Fibroblast of skin of left biceps (primary cell): ENCODE data around the gene TFB2M.
"Not testable (repeated sequence)": the region's sequence is repeated elsewhere in the genome, so short reads cannot be mapped to it uniquely, and the experiment has no call there.

ENCODE experiments used
- DNase-seq, 2 experiments: peaks; one replicate each; pipeline ENCODE4 v3.0.0-alpha.2; 2013; ENCODE audit warnings: low read depth in 2 of 2

The TFB2M gene

GRCh38 chr1:246566128-246566812 is at the start of gene TFB2M, which contains the start of gene CNST:
Gene TFB2M, minus strand, starts transcription at chr1:246566261. Its CDS starts 123 bp downstream, at chr1:246566138.
Gene CNST, plus strand, starts transcription at chr1:246566456. Its CDS starts 25,107 bp downstream, at chr1:246591563.
- peak; percentile 97 to 98 for DNase-seq

- DNase-seq, result no peak
Measured at GRCh38 chr1:246613096-246613758, 47.2 kb upstream of the TFB2M start.

- no peak for DNase-seq
Measured at GRCh38 chr1:246609632-246610031, 43.6 kb upstream of the TFB2M start.

GRCh38 chr1:246608616-246609376 is 42.7 kb upstream of the TFB2M start:
- DNase-seq, result no peak

GRCh38 chr1:246607462-246607861 is 41.4 kb upstream of the TFB2M start:
- no peak for DNase-seq

GRCh38 chr1:246605231-246605630 is 39.2 kb upstream of the TFB2M start:
- not testable (repeated sequence) for DNase-seq

- no peak for DNase-seq
Measured at GRCh38 chr1:246602194-246602593, 36.1 kb upstream of the TFB2M start.

- DNase-seq, result no peak
Measured at GRCh38 chr1:246600579-246600978, 34.5 kb upstream of the TFB2M start.

GRCh38 chr1:246599315-246599714 is 33.3 kb upstream of the TFB2M start:
- DNase-seq, result no peak

- no peak for DNase-seq
Measured at GRCh38 chr1:246597971-246598370, 31.9 kb upstream of the TFB2M start.

GRCh38 chr1:246597340-246597739 is 31.3 kb upstream of the TFB2M start:
- no peak for DNase-seq

- no peak for DNase-seq
Measured at GRCh38 chr1:246595146-246595545, 29.1 kb upstream of the TFB2M start.

- DNase-seq, result peak; percentile 98 to 99
Measured at GRCh38 chr1:246592695-246593094, 26.6 kb upstream of the TFB2M start.

GRCh38 chr1:246591958-246592357 is 25.9 kb upstream of the TFB2M start:
- no peak for DNase-seq

GRCh38 chr1:246591504-246591903 is 25.4 kb upstream of the TFB2M start:
- DNase-seq, result no peak

- DNase-seq, result no peak
Measured at GRCh38 chr1:246591047-246591446, 25.0 kb upstream of the TFB2M start.

GRCh38 chr1:246589919-246590318 is 23.9 kb upstream of the TFB2M start:
- not testable (repeated sequence) for DNase-seq

- no peak for DNase-seq
Measured at GRCh38 chr1:246588159-246588721, 22.2 kb upstream of the TFB2M start.

GRCh38 chr1:246587606-246588005 is 21.5 kb upstream of the TFB2M start:
- no peak for DNase-seq

GRCh38 chr1:246587032-246587431 is 21.0 kb upstream of the TFB2M start:
- DNase-seq, result no peak

- no peak for DNase-seq
Measured at GRCh38 chr1:246583448-246584185, 17.6 kb upstream of the TFB2M start.

GRCh38 chr1:246583056-246583440 is 17.0 kb upstream of the TFB2M start:
- DNase-seq, result no peak
